Measurements from ENCODE around the gene GDA. TPM values are rescaled to one million over a fixed set of nuclear protein-coding genes. Genes with fewer than 3 reads are reported as not detected.

The GDA gene
- total and polyA plus RNA-seq, 10 donors = 0.02 to 0.19 (median 0.05) TPM; not detected in 6

DNA sequence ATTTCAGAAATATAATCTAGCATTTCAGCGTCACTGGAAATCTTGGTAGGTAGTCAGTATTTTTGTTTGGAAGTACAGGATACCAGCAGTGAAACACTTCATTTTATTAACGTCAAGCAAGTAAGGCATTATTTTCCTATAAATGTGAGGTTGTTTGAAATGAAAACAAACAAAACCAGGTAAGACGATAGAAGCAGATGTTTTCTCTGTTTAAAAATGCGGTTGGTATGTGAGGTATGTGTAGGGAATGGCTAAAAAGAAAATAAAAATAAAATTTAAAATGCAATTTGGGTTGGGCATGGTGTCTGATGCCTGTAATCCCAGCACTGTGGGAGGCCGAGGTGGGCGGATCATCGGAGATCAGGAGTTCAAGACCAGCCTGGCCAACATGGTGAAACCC lies 16.1 kb downstream of the GDA start:
- H3K4me1 ChIP-seq = no peaks in the 10 kb centered on the region
- no peak overlapping the region for H3K4me3 ChIP-seq
- H3K27me3 ChIP-seq (replicated peaks in 1 of 7) = no peaks in the 10 kb centered on the region
- WGBS, 5 donors = 83 to 94% (median 88%) methylated on average over 7 of the region's 7 CpGs
- no peak for DNase-seq
- TF ChIP-seq CTCF (IDR thresholded peaks at IDR 0.05 in 8 of 11, conservative IDR thresholded peaks at IDR 0.05 in 3 of 11) (no peak), POLR2AphosphoS5 (IDR thresholded peaks at IDR 0.05) (no peak), POLR2A (IDR thresholded peaks at IDR 0.05) (no peak)
- H3K36me3 ChIP-seq = no peaks in the 10 kb centered on the region
- peaks cover 0 to 3% (median 0%) of the 10 kb centered on the region in 8 donors for H3K9me3 ChIP-seq
- no peak overlapping the region for H3K27ac ChIP-seq
- intact Hi-C loops (cut with DNase I; ENCODE audit: low total_unique reads) = no loop called here

DNA sequence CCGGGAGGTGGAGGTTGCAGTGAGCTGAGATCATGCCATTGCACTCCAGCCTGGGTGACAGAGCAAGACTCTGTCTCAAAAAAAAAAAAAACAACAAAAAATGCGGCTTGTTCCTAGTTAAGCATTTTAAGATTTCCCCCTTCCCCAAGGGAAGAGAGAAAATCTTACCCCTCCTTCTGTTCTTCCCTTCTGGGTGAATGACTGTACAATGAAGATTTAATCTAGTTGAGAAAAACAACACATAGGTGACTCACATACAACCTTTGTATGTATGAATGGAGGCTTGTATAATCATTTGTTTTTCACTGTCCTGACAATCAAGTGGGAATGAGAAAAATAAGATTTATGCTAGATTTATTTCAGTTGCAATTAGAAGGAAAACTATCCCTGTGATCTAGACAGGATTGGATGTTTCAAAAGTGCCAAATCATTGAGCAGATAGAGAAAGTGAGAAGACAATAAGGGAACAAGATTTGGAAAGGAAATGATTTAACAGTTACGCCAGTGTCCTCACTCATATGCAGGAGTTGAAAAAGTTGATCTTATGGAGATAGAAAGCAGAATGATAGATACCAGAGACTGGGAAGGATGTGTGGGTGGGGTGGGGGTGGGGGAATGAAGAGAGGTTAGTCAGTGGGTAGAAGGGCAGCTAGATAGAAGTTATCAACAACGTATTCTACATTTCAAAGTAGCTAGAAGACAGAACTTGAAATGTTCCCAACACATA lies 16.7 kb downstream of the GDA start:
- TF ChIP-seq POLR2AphosphoS5 (IDR thresholded peaks at IDR 0.05) (no peak), CTCF (IDR thresholded peaks at IDR 0.05 in 8 of 11, conservative IDR thresholded peaks at IDR 0.05 in 3 of 11) (no peak), POLR2A (IDR thresholded peaks at IDR 0.05) (no peak)
- DNase-seq = no peak
- Histone ChIP-seq H3K36me3 (no peaks in the 10 kb centered on the region), H3K9me3 (no peaks in the 10 kb centered on the region), H3K27me3 (replicated peaks in 1 of 7) (no peaks in the 10 kb centered on the region), H3K4me3 (no peak overlapping the region), H3K4me1 (no peaks in the 10 kb centered on the region), H3K27ac (no peak overlapping the region)
- 68 to 75% (median 72%) methylated on average over 4 of the region's 4 CpGs for WGBS, 5 donors
- intact Hi-C loops (cut with DNase I; ENCODE audit: low total_unique reads) = no loop called here

GRCh38 chr9:72168075-72168474 lies 18.8 kb downstream of the GDA start:
- Histone ChIP-seq H3K36me3 (no peaks in the 10 kb centered on the region), H3K27me3 (replicated peaks in 1 of 7) (no peaks in the 10 kb centered on the region), H3K4me3 (no peak overlapping the region), H3K9me3 (no peaks in the 10 kb centered on the region), H3K4me1 (no peaks in the 10 kb centered on the region), H3K27ac (no peak overlapping the region)
- 79 to 93% (median 84%) methylated on average over 5 of the region's 5 CpGs for WGBS, 5 donors
- no peak for DNase-seq
- intact Hi-C loops (cut with DNase I; ENCODE audit: low total_unique reads) = no loop called here
- no peak for TF ChIP-seq POLR2A (IDR thresholded peaks at IDR 0.05)

DNA sequence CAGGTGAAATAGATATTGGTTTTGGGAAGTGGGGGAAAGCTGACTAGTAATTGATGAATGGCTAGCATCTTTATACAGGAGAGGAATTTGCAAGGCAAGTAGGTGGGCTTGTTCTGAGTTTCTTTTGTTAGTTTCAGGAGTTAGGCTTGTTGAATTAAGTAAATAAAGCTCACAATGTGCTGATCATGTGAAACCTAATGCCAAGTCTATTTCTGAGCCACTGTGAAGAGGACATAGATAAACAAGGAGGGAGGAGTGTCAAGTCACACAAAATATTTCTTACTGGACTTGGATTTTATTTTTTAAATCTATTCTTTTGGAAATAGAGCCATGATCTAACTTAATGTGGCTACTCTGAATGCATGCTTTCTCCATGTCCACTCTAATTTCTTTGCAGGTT lies 19.9 kb downstream of the GDA start:
- intact Hi-C loops (cut with DNase I; ENCODE audit: low total_unique reads) = no loop called here
- H3K4me3 ChIP-seq = no peak overlapping the region
- H3K4me1 ChIP-seq = no peaks in the 10 kb centered on the region
- H3K36me3 ChIP-seq = no peaks in the 10 kb centered on the region
- DNase-seq = no peak
- H3K27me3 ChIP-seq (replicated peaks in 1 of 7) = no peaks in the 10 kb centered on the region
- TF ChIP-seq CTCF (IDR thresholded peaks at IDR 0.05 in 8 of 11, conservative IDR thresholded peaks at IDR 0.05 in 3 of 11) (no peak), POLR2A (IDR thresholded peaks at IDR 0.05) (no peak), POLR2AphosphoS5 (IDR thresholded peaks at IDR 0.05) (no peak)
- H3K9me3 ChIP-seq = no peaks in the 10 kb centered on the region
- H3K27ac ChIP-seq = no peak overlapping the region
